HCT116 (cell line): Measurements from ENCODE around the gene DIP2C. TPM values are rescaled to one million over a fixed set of nuclear protein-coding genes. Genes with fewer than 3 reads are reported as not detected.

Experiments
- ATAC-seq: fragments of 200-7000 bp; cut with Tn5 transposase; 2 replicates; pipeline ENCODE4 v1.9.1; 2020; ENCODE audit warnings: mild to moderate bottlenecking, moderate library complexity
- BruUV-seq: library from RNA; stranded (reverse); fragments of 400-500 nt; replicated peaks from 2 replicates; lab custom pipeline; 2021; lab: Mats Ljungman, UMichigan
- CTCF ChIA-PET: fragments of 300-600 bp; sonication (Branson Sonifier 250); formaldehyde crosslinking; loops from one replicate; lab custom pipeline; 2021; ENCODE audit warnings: antibody characterized with exemption; lab: Charles Lee
- POLR2A ChIA-PET: fragments of 300-600, 350-600 bp; sonication (Branson Sonifier 250); formaldehyde crosslinking; loops from one replicate; lab custom pipeline; 2021; ENCODE audit warnings: antibody characterized with exemption; lab: Charles Lee
- RAD21 ChIA-PET, 2 experiments: fragments of 300-600 bp; sonication (Branson Sonifier 250); formaldehyde crosslinking; loops; one replicate each; lab custom pipeline; 2023; ENCODE audit warnings: low total read pairs in 2 of 2; ENCODE audit not compliant: uncharacterized antibody in 2 of 2, unreplicated experiment in 2 of 2, low non-redundant PET in 1 of 2; lab: Charles Lee
- DNase-seq: peaks from one replicate; pipeline ENCODE4 v3.0.0-alpha.2; 2010; ENCODE audit warnings: low read depth, low spot score
- H2AFZ ChIP-seq: fragments of 200-600 bp; shearing (Covaris generic), sonication (generic); 2 replicates; pipeline ENCODE4 v1.6.1; 2017; ENCODE audit warnings: low read depth, mixed run types, mixed read lengths, antibody characterized with exemption, low read length; ENCODE audit not compliant: poor library complexity, severe bottlenecking
- H3K27ac ChIP-seq: 2 replicates; pipeline ENCODE4 v1.5.1; 2012; ENCODE audit warnings: low read depth, low read length
- H3K27me3 ChIP-seq: fragments of 200-600 bp; sonication (generic); 2 replicates; pipeline ENCODE4 v1.6.1; 2016; ENCODE audit warnings: mixed run types, low read length, mixed read lengths; ENCODE audit not compliant: insufficient read depth
- H3K36me3 ChIP-seq, 2 experiments: fragments of 200-500 bp in 1 of 2; fragments of 200-600 bp in 1 of 2; sonication (Bioruptor generic) in 1 of 2; sonication (generic) in 1 of 2; 2 replicates each; pipeline versions ENCODE4 v1.5.1 to v1.6.1; 2014 to 2016; ENCODE audit warnings: low read length in 2 of 2, inconsistent platforms in 1 of 2, mixed read lengths in 1 of 2, mixed run types in 1 of 2; ENCODE audit not compliant: insufficient read depth in 2 of 2, control insufficient read depth in 1 of 2
- H3K4me1 ChIP-seq, 2 experiments: fragments of 200-600 bp in 1 of 2; sonication (generic) in 1 of 2; 2 replicates each; pipeline versions ENCODE4 v1.5.1 to v1.6.1; 2012 to 2017; ENCODE audit warnings: low read length in 2 of 2, inconsistent platforms in 1 of 2, mild to moderate bottlenecking in 1 of 2, mixed read lengths in 1 of 2, mixed run types in 1 of 2, moderate library complexity in 1 of 2; ENCODE audit not compliant: insufficient read depth in 2 of 2, control insufficient read depth in 1 of 2
- H3K4me2 ChIP-seq: fragments of 200-600 bp; sonication (generic); 2 replicates; pipeline ENCODE4 v1.6.1; 2017; ENCODE audit warnings: mixed run types, low read length, mixed read lengths
- H3K4me3 ChIP-seq, 2 experiments: fragments of 200-600 bp in 1 of 2; sonication (generic) in 1 of 2; replicated peaks in 1 of 2; 2 replicates each; pipeline ENCODE4 v1.5.1; 2011 to 2016; ENCODE audit warnings: low read length in 2 of 2, control low read depth in 1 of 2, low read depth in 1 of 2, mild to moderate bottlenecking in 1 of 2, mixed read lengths in 1 of 2, mixed run types in 1 of 2
- H3K79me2 ChIP-seq: fragments of 200-600 bp; sonication (generic); 2 replicates; pipeline ENCODE4 v1.6.1; 2017; ENCODE audit warnings: mild to moderate bottlenecking, mixed run types, low read length, moderate library complexity, mixed read lengths; ENCODE audit not compliant: insufficient read depth
- H3K9ac ChIP-seq: fragments of 200-600 bp; sonication (generic); 2 replicates; pipeline ENCODE4 v1.6.1; 2016; ENCODE audit warnings: low read length, mixed read lengths
- H3K9me2 ChIP-seq: fragments of 200-600 bp; sonication (generic), shearing (Covaris generic); 2 replicates; pipeline ENCODE4 v1.6.1; 2017; ENCODE audit warnings: mixed run types, mild to moderate bottlenecking, moderate library complexity; ENCODE audit not compliant: insufficient read depth
- H3K9me3 ChIP-seq, 2 experiments: fragments of 200-500 bp in 1 of 2; fragments of 200-600 bp in 1 of 2; sonication (Bioruptor generic) in 1 of 2; sonication (generic) in 1 of 2; 2 replicates each; pipeline ENCODE4 v1.6.1; 2014 to 2017; ENCODE audit warnings: low read length in 2 of 2, mixed read lengths in 2 of 2, inconsistent platforms in 1 of 2, low read depth in 1 of 2, mild to moderate bottlenecking in 1 of 2, mixed run types in 1 of 2, moderate library complexity in 1 of 2; ENCODE audit not compliant: control insufficient read depth in 1 of 2, insufficient read depth in 1 of 2
- H4K20me1 ChIP-seq: fragments of 200-600 bp; sonication (generic), shearing (Covaris generic); 2 replicates; pipeline ENCODE4 v1.6.1; 2017; ENCODE audit warnings: mixed run types, mild to moderate bottlenecking, moderate library complexity; ENCODE audit not compliant: insufficient read depth
- ATF3 ChIP-seq: IDR thresholded peaks from 2 replicates; pipeline ENCODE4 v1.6.1; 2012
- CEBPB ChIP-seq: IDR thresholded peaks from 2 replicates; pipeline ENCODE4 v1.6.1; 2012; ENCODE audit warnings: low read depth
- EGR1 ChIP-seq: IDR thresholded peaks from 2 replicates; pipeline ENCODE4 v1.6.1; 2012; ENCODE audit warnings: low read depth
- EZH2 ChIP-seq: fragments of 200-600 bp; sonication (generic); IDR thresholded peaks from 2 replicates; pipeline ENCODE4 v1.6.1; 2017; ENCODE audit warnings: antibody characterized with exemption, mixed run types
- EZH2phosphoT487 ChIP-seq: fragments of 200-600 bp; IDR thresholded peaks from 2 replicates; pipeline ENCODE4 v1.6.1; 2018; ENCODE audit warnings: antibody characterized with exemption, borderline replicate concordance
- POLR2A ChIP-seq: IDR thresholded peaks from 2 replicates; pipeline ENCODE4 v1.7.0; 2011; ENCODE audit warnings: borderline replicate concordance; ENCODE audit not compliant: insufficient read depth, insufficient read length; ENCODE audit errors: extremely low read depth
- POLR2AphosphoS5 ChIP-seq: IDR thresholded peaks from 2 replicates; pipeline ENCODE4 v1.6.1; 2011; ENCODE audit warnings: mild to moderate bottlenecking, low read depth, low read length, moderate library complexity
- RAD21 ChIP-seq: IDR thresholded peaks from 2 replicates; pipeline ENCODE4 v1.6.1; 2012; ENCODE audit warnings: low read depth, mild to moderate bottlenecking
- REST ChIP-seq: IDR thresholded peaks from 2 replicates; pipeline ENCODE4 v1.6.1; 2012; ENCODE audit warnings: low read depth
- SP1 ChIP-seq: IDR thresholded peaks from 2 replicates; pipeline ENCODE4 v1.6.1; 2012; ENCODE audit warnings: low read depth
- SRF ChIP-seq: IDR thresholded peaks from 2 replicates; pipeline ENCODE4 v1.6.1; 2012; ENCODE audit warnings: low read depth
- TCF7L2 ChIP-seq: IDR thresholded peaks from 2 replicates; pipeline ENCODE4 v1.7.0; 2011; ENCODE audit warnings: borderline replicate concordance, inconsistent platforms; ENCODE audit not compliant: insufficient read depth, insufficient read length; ENCODE audit errors: extremely low read depth
- YY1 ChIP-seq: IDR thresholded peaks from 2 replicates; pipeline ENCODE4 v1.6.1; 2011; ENCODE audit warnings: low read length, low read depth, moderate library complexity, mild to moderate bottlenecking; ENCODE audit not compliant: insufficient replicate concordance; ENCODE audit errors: extremely low read depth
- ZNF274 ChIP-seq: fragments of 200-500 bp; sonication (Bioruptor generic); IDR thresholded peaks from 2 replicates; pipeline ENCODE4 v1.6.1; 2014; ENCODE audit warnings: mild to moderate bottlenecking, low read depth, low read length, inconsistent platforms
- intact Hi-C: fragments of 100-400 bp; cut with micrococcal nuclease; formaldehyde crosslinking; loops from 2 replicates; pipeline ENCODE4 v1.10.0; 2022
- total RNA-seq: library from RNA; stranded (reverse); gene quantifications from one replicate; pipeline ENCODE4 v1.2.1, GENCODE V29; 2021; ENCODE audit not compliant: unreplicated experiment

Gene DIP2C
- total RNA-seq, 1 experiment from 2014 or later: 15.4 TPM

GRCh38 chr10:490256-490655 lies 199.2 kb downstream of the DIP2C start:
- Histone ChIP-seq H3K4me1 (no peaks in the 10 kb centered on the region), H3K9ac (no peak overlapping the region), H3K27ac (no peak overlapping the region), H3K27me3 (no peaks in the 10 kb centered on the region), H3K9me2 (no peaks in the 10 kb centered on the region), H3K9me3 (no peaks in the 10 kb centered on the region), H4K20me1 (no peaks in the 10 kb centered on the region), H3K36me3 (no peaks in the 10 kb centered on the region), H3K4me3 (no peak overlapping the region), H2AFZ (no peak overlapping the region), H3K4me2 (no peak overlapping the region), H3K79me2 (no peaks in the 10 kb centered on the region)
- ChIA-PET CTCF (no interaction called here), RAD21 (no interaction called here), POLR2A (no interaction called here)
- no TSS peak for BruUV-seq
- ATAC-seq (no peak), DNase-seq (no peak)
- TF ChIP-seq EGR1 (no peak), YY1 (no peak), POLR2A (no peak), RAD21 (no peak), POLR2AphosphoS5 (no peak)
- intact Hi-C loops: no loop called here

- no peak for ATAC-seq
- no peak overlapping the region for H3K4me2 ChIP-seq
- H3K27me3 ChIP-seq: no peaks in the 10 kb centered on the region
- CTCF ChIA-PET: no interaction called here
- no peaks in the 10 kb centered on the region for H3K9me2 ChIP-seq
- no peaks in the 10 kb centered on the region for H3K36me3 ChIP-seq
- intact Hi-C loops: no loop called here
- H2AFZ ChIP-seq: no peak overlapping the region
- H3K27ac ChIP-seq: no peak overlapping the region
- DNase-seq: no peak
- H3K4me1 ChIP-seq: no peaks in the 10 kb centered on the region
- POLR2A ChIA-PET: no interaction called here
- H3K9me3 ChIP-seq: no peaks in the 10 kb centered on the region
- H4K20me1 ChIP-seq: no peaks in the 10 kb centered on the region
- TF ChIP-seq SRF: no peak
- TF ChIP-seq REST: no peak
- TF ChIP-seq ZNF274: no peak
- no peak for TF ChIP-seq EZH2
- no peak for TF ChIP-seq EZH2phosphoT487
- no peak for TF ChIP-seq POLR2A
- TF ChIP-seq CEBPB: no peak
- TF ChIP-seq ATF3: no peak
- TF ChIP-seq SP1: no peak
- TF ChIP-seq TCF7L2: no peak
- TF ChIP-seq, all 23 proteins: peak for 0
- Histone ChIP-seq H3K79me2 (no peaks in the 10 kb centered on the region), H3K9ac (no peak overlapping the region), H3K4me3 (no peak overlapping the region)
- RAD21 ChIA-PET: no interaction called here
- BruUV-seq: no TSS peak
These were observed 200.1 kb downstream of the DIP2C start for GRCh38 chr10:489330-489729.
